RCC 7860 (cell line): ENCODE measurements around the gene BTN1A1.
A peak's percentile ranks its signal among the peaks of the same experiment; 100 is the strongest.
"Not testable (repeated sequence)": the region's sequence is repeated elsewhere in the genome, so short reads cannot be mapped to it uniquely, and the experiment has no call there.

Experiments used
- DNase-seq: peaks from one replicate; pipeline ENCODE4 v3.0.0-alpha.2; 2015; ENCODE audit warnings: low spot score
- FAIRE-seq: peaks from 2 replicates; lab custom pipeline; 2012; peaks lifted over from hg19 to GRCh38; lab: Jason Lieb, UNC

The BTN1A1 gene

DNA sequence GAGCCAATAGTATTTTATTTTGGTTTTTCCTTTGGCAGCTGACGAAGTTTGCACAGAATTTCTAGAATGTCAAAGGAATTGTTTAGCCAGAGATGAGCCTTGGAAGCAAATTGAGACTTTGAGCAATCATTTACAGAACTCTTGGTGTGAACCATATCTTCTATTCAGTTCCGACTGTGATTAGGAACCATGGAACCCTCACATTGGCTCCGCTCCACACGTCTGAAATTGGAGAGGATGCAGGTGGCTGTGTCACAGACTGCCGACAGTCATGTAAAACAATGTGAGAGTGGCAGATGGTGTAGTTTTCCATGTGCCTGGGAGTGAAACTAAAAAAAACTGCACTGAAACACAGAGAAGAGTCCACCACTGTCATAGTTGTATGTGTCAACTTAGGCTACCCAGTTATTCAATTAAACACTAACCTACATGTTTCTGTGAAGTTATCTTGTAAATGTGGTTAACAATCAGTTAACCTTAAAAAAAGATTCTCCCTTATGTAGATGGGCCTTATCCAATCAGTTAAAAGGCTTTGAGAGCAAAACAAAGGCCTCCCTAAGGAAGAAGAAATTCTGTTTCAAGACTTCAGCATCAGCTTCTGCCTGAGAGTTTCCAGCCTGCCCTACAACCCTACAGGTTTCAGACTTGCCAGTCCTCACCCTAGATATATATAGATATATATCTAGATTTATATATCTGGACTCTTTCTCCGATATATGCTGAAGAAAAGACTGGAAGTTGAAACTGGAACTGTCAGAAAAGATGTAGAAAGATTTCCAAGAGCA lies 34.8 kb downstream of the BTN1A1 start:
- DNase-seq = peak; percentile 75
- FAIRE-seq = peak; percentile 77

DNA sequence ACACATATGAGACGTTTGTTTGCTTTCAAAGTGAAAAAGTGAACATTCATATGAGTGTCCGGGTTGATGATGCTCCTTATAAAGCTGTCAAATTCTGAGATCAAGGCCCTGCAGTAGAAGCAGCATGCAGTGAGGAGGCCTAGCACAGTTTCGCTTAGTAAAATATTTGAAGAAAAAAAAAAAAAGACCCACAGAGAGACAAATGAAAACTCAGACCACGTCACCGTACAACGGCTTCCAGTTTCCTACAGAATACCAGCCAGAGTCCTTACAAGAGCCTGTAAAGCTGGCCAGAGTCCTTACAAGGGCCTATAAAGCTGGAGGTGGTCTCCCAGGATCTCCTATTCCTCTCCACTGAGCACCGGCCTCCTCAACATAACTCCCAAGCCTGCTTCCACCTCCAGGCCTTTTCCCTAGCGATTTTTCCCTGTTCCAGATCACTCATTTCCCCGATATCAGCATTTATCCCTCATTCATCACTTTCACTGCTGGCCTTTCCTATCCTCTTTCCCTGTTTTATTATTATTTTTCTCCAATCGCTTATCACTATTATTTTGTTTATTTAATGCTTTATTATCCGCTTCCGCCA lies 36.6 kb downstream of the BTN1A1 start:
- DNase-seq = peak; percentile 34

GRCh38 chr6:26537160-26537845 lies 37.2 kb downstream of the BTN1A1 start:
- FAIRE-seq = peak; percentile 58

More for the DNA sequence above, 36.6 kb downstream of the BTN1A1 start:
- no peak for FAIRE-seq

DNA sequence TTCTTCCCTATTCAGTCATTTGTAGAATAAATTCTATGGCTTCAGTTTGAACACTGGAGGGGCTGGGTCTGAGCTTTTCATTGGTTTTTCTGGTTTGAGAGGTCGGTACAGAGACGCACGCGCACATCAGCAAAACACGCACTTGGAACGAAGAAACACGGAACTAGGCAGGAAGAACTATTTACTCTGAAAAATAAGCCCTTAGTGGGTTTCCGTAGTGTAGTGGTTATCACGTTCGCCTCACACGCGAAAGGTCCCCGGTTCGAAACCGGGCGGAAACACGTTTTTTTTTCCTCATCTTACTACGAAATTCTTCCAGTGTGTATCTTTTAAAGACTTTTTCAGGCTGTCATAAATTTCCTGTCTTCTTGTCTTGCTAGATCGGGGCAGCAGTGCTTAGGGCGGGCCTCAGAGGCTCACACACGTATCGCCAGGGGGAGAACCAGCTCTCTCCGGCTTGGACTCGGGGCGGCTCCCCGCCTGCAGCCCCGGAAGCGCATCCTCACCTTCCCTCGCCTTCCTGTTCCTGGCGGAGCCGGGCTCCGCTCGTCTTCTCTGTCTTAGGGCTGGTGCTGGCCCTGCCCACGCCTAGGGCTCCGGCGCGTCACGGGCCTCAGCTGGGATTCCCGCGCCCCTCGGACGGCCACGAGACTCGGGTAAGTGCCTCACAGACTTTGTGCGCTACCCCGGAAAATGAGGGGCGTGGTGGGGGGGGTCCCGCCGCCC lies 37.9 kb downstream of the BTN1A1 start, which contains the start of gene HMGN4:
TSS of gene HMGN4 (plus strand) at position 521 of the 726 bp plus-strand sequence. CDS start 6,841 bp downstream, outside the sequence.
- DNase-seq (peak; percentile 76), FAIRE-seq (no peak)

More at GRCh38 chr6:26537160-26537845, 37.2 kb downstream of the BTN1A1 start:
- peak; percentile 97 for DNase-seq

DNA sequence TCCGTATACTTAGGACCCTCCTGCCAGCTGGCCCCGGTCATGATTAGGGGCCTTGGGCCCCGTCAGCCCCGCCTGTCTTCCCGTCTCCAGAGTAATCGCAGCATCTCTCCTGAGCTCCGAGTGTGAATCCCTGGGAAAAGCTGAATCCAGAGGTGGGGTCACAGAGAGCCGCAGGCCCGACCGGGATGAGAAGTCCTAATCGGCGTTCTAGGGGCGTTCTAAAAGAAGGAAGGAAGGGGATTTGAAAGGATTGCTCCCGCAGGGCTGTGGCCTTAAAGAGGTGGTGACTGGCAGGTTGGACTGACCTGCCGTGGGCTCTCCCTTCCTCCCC lies 38.4 kb downstream of the BTN1A1 start:
- no peak for FAIRE-seq
- no peak for DNase-seq

GRCh38 chr6:26539071-26539615 lies 39.0 kb downstream of the BTN1A1 start:
- DNase-seq = no peak

DNA sequence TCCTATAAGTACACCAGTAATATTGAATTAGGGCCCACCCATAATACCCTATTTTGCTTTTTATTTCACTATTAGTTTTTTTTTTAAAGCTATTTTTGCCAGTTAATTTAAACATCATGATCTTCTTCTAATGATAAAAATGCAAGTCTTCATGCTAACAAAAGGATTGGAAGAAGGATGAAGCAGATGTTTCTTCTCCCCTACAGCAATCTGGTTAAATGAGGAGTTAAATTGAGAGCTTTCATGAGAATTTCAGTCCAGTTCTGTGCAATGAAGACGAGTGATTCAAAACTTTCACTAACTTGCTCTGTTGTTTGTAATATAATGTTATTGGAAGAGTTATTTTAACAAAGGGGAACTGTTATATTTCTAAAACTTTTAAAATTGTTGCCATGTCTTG lies 41.5 kb downstream of the BTN1A1 start:
- no peak for DNase-seq
- FAIRE-seq = no peak

More at GRCh38 chr6:26539071-26539615, 39.0 kb downstream of the BTN1A1 start:
- FAIRE-seq = no peak

DNA sequence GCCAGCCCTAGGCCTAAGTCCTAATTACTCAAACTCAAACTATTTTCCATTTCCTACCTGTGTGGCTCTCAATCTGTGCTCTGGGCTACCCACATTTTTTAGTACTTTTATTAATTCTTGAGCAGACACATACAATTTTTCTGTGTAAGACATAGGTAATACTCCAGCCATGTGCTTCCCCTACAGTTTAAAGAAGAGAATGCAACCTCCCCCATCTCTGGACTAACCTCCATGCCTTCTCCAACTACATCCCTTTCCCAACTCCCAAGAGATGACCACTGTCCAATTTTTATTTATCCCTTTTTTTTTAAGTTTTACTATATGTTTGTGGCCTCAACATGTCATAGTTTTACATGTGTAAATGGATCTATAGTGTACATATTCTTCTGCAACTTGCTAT lies 43.9 kb downstream of the BTN1A1 start:
- no peak for FAIRE-seq
- peak; percentile 12 for DNase-seq

DNA sequence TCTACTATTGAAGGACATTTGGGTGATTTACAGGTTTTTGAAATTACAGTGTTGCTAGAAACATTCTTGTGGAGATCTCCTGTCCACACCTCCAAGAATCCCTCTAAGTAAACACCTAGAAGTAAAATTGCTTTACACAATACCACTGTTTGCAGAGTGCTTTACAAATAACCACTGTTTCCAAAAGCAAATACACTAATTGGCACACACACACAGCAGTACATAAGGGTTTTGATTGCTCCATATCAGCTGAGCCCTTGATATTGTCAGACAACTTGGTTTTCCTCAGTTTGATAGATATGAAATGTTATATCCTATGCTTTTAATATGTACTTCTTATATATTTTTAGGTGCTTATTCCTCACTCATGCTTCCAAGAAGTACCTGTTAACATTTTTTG lies 44.4 kb downstream of the BTN1A1 start:
- FAIRE-seq = no peak
- no peak for DNase-seq

DNA sequence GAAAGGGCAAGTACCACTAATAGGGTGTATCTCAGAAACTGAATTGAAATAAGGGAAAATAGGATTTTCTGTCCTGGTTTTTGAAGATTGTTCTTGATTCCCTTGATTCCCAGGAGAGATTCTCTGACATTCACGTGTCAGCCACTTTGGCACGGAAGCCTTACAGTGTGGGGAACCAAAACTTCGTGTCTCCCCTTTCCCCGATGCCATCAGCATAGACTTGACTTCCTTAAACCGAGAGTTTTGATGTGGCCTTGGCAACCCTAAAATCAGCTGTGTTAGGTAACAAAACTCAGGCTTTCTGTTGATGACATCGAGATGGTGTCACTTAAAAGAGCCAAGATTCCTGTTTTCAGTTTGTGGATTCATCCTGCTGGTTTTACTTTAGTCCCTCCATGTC lies 45.5 kb downstream of the BTN1A1 start:
- FAIRE-seq = no peak
- no peak for DNase-seq

DNA sequence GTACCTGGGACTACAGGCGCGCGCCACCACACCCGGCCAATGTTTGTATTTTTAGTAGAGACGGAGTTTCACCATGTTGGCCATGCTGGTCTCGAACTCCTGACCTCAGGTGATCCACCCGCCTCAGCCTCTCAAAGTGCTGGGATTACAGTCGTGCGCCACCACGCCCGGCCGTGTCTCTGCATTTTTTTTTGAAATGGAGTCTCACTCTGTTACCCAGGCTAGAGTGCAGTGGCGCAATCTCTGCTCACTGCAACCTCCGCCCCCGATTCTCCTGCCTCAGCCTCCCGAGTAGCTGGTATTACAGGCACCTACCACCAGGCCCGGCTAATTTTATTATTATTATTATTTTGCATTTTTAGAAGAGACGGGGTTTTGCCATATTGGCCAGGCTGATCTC lies 47.3 kb downstream of the BTN1A1 start:
- DNase-seq, FAIRE-seq: not testable (repeated sequence)

DNA sequence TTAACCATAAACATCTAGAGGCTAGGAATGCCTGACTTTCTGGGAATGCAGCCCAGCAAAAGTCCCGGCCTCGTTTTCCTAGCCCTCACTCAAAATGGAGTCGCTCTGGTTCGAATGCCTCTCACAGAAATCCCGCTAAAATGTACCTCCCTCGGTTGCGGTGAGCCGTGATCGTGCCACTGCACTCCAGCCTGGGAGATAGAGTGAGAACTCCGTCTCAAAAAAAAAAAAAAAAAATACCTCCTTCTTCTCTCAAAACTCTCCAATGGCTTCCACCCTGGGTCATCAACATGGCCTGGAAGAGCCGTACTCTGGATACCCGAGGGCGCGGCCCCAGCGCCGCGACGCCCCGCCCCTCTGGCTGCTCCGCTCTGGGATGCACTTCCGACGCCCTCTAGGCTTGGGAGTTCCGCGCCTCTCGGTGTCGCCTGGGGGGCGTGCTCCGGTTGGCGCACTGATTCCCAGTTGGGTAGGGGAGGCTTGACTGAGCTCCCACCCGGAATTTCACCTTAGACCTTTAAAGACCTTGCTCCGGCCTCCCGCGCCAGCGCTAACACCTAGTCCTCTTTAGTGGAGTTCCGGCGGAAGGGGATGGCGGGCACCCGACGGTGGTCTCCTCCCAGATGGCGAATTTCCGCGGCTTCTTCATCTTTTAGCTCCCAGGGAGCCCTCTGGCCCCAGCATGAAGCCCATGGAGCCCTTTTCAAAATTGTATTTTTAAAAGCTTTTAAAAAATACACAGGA lies 50.3 kb downstream of the BTN1A1 start:
- DNase-seq (no peak), FAIRE-seq (no peak)

GRCh38 chr6:26552205-26552604 lies 52.1 kb downstream of the BTN1A1 start:
- no peak for FAIRE-seq
- DNase-seq = no peak

- no peak for DNase-seq
- FAIRE-seq = no peak
Observed at GRCh38 chr6:26552640-26553188, 52.6 kb downstream of the BTN1A1 start.

DNA sequence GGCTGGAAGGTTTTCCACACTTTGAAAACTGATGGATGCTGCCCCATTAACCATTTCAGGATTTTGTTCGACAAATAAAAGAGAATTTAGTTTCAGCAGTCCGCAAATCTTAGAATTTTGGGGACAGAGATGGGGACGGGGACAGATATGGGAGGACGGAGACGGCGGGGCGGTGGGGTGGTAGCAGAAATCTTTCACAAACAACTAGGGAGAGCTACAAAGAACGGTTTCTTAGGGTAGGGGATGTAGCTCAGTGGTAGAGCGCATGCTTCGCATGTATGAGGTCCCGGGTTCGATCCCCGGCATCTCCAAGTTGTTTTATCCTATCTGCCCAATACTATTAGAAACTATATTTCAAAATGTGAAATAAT lies 53.1 kb downstream of the BTN1A1 start:
- FAIRE-seq (no peak), DNase-seq (peak; percentile 58)

- FAIRE-seq = peak; percentile 28
- peak; percentile 89 for DNase-seq
Observed at GRCh38 chr6:26553635-26554446, 53.7 kb downstream of the BTN1A1 start.

DNA sequence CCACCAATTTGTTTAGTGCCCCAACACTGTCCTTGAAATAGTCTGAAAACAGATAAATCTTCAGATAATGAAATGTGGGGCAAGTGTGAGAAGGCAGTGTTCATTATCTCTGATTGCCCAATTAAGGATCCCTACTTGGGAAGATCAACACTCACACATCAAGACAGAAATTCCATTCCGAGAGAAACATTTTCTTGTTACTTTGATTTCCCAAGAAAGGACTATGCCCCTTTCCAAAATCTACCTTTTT lies 54.3 kb downstream of the BTN1A1 start:
- DNase-seq (no peak), FAIRE-seq (no peak)

GRCh38 chr6:26554697-26555504 lies 54.8 kb downstream of the BTN1A1 start:
- DNase-seq (peak; percentile 75), FAIRE-seq (no peak)
